Esophagus squamous epithelium (tissue), 4 donors: ENCODE results near the gene DCHS1.

ENCODE experiments used
- POLR2A ChIP-seq, 4 donors: fragments of 450-650 bp; IDR thresholded peaks; one replicate each; pipeline ENCODE4 v1.6.1; 2017; ENCODE audit warnings: antibody characterized with exemption in 4 of 4, mild to moderate bottlenecking in 4 of 4, moderate library complexity in 3 of 4
- TF ChIP-seq, protein P1 (sequence below), 6 experiments: fragments of 450-650 bp in 4 of 6; fragments of 200-600 bp in 2 of 6; sonication (generic) in 2 of 6; IDR thresholded peaks; one replicate each; pipeline ENCODE4 v1.5.1; 2016 to 2019; ENCODE audit warnings: antibody characterized with exemption in 6 of 6, mild to moderate bottlenecking in 4 of 6, moderate library complexity in 4 of 6

DNA sequence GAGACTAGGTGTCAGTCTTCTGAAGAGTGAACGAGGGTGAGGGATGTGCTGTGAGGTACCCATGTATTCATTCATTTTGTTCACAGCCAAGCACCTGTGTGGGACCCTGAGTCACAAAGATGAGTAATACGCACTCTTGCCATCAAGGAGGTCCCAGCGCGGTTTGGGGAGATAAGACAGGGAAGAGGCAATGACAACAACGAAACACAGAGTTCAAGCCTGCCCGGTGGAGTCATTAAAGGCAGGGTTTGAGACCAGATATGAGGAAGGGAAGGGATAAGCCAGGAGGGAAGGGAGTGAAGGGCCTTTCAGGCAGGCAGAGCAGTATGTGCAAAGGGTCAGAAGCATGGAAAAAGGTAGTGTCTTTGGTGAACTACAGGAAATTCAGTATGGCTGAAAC lies 4.6 kb downstream of the DCHS1 start:
- TF ChIP-seq, protein P1, sequence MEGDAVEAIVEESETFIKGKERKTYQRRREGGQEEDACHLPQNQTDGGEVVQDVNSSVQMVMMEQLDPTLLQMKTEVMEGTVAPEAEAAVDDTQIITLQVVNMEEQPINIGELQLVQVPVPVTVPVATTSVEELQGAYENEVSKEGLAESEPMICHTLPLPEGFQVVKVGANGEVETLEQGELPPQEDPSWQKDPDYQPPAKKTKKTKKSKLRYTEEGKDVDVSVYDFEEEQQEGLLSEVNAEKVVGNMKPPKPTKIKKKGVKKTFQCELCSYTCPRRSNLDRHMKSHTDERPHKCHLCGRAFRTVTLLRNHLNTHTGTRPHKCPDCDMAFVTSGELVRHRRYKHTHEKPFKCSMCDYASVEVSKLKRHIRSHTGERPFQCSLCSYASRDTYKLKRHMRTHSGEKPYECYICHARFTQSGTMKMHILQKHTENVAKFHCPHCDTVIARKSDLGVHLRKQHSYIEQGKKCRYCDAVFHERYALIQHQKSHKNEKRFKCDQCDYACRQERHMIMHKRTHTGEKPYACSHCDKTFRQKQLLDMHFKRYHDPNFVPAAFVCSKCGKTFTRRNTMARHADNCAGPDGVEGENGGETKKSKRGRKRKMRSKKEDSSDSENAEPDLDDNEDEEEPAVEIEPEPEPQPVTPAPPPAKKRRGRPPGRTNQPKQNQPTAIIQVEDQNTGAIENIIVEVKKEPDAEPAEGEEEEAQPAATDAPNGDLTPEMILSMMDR (IDR thresholded peaks at IDR 0.05) = no peak
- no peak for TF ChIP-seq POLR2A (IDR thresholded peaks at IDR 0.05)
